Retinal pigment epithelial cell (primary cell): Measurements from ENCODE around the gene JADE3.
"Not testable (repeated sequence)": the region's sequence is repeated elsewhere in the genome, so short reads cannot be mapped to it uniquely, and the experiment has no call there.

Source experiments
- DNase-seq: peaks from one replicate; pipeline ENCODE4 v3.0.0-alpha.2; 2010; ENCODE audit warnings: low read depth
- H3K4me3 ChIP-seq: 2 replicates; pipeline ENCODE4 v1.5.1; 2011; ENCODE audit warnings: mild to moderate bottlenecking, low read length, control low read depth, moderate library complexity
- TF ChIP-seq, protein P1 (sequence below): conservative IDR thresholded peaks from 2 replicates; pipeline ENCODE4 v1.5.1; 2011; ENCODE audit warnings: low read depth, low read length, control low read depth, inconsistent platforms

JADE3 gene

DNA sequence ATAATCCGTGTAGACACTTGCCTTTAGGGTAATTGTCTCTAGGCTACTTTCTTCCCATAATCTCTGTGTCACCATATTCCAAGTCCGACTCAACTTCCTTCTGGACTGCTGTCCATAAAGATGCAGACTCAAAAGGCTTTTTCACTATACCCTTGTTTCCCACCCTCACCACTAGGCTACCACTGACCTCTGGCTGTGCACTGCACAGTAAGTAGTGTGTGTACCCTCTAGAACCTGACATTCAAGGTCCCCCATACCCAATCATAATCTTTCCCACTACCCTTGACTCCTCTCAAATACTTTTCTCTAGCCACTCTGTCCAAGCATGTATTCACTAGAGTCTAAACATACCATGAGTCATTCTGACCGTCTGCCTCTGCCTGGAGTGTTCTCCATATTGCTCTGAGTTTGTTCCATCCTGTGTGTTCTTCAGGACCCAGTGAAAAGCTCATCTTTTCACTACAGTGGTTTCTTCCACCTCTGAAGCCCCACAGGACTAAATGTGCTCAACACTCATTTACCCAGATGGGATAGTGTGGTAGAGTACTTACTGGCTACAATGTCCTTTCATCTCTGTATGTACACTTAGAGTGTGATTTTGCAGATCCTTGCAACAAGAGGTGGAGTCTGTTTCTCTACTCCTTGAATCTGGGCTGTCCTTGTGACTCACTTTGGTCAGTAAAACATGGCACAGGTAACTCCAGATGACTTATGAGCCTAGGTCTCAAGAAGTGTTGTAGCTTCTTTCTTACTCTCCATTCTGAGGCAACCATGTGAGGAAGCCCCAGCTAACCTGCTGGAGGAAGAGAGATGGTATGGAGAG is 17.4 kb downstream of the JADE3 start:
- TF ChIP-seq, protein P1, sequence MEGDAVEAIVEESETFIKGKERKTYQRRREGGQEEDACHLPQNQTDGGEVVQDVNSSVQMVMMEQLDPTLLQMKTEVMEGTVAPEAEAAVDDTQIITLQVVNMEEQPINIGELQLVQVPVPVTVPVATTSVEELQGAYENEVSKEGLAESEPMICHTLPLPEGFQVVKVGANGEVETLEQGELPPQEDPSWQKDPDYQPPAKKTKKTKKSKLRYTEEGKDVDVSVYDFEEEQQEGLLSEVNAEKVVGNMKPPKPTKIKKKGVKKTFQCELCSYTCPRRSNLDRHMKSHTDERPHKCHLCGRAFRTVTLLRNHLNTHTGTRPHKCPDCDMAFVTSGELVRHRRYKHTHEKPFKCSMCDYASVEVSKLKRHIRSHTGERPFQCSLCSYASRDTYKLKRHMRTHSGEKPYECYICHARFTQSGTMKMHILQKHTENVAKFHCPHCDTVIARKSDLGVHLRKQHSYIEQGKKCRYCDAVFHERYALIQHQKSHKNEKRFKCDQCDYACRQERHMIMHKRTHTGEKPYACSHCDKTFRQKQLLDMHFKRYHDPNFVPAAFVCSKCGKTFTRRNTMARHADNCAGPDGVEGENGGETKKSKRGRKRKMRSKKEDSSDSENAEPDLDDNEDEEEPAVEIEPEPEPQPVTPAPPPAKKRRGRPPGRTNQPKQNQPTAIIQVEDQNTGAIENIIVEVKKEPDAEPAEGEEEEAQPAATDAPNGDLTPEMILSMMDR: no peak
- H3K4me3 ChIP-seq: no peak overlapping the region
- DNase-seq: no peak

DNA sequence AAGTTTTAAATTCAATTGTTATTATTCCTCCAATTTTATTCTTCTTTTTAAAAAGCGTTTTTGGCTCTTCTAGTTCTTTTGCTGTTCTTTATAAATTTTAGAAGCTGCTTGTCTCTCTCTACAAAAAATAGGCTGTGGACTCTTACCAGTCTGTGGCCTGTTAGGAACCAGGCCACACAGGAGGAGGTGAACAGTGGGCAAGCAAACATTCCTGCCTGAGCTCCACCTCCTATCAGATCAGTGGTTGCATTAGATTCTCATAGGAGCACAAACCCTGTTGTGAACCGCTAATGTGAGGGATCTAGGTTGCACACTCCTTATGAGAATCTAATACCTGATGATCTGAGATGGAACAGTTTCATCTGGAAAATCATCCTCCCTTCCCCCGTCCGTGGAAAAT is 23.1 kb downstream of the JADE3 start:
- no peak overlapping the region for H3K4me3 ChIP-seq
- DNase-seq: no peak
- TF ChIP-seq, protein P1: no peak

DNA sequence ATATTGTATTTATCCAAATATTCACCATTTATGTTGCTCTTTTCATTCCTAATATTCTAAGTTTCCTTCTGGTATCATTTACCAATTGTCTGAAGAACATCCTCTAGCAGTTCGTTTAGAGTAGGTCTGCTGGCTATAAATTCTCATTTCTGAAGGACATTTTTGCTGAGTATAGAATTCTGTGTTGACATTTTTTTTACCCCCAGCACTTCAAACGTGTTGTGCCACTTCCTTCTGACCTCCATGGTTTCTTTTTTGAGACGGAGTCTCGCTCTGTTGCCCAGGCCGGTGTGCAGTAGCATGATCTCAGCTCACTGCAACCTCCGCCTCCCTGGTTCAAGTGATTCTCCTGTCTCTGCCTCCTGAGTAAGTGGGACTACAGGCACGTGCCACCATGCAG is 26.4 kb downstream of the JADE3 start:
- DNase-seq: no peak
- H3K4me3 ChIP-seq: no peak overlapping the region
- TF ChIP-seq, protein P1: no peak

DNA sequence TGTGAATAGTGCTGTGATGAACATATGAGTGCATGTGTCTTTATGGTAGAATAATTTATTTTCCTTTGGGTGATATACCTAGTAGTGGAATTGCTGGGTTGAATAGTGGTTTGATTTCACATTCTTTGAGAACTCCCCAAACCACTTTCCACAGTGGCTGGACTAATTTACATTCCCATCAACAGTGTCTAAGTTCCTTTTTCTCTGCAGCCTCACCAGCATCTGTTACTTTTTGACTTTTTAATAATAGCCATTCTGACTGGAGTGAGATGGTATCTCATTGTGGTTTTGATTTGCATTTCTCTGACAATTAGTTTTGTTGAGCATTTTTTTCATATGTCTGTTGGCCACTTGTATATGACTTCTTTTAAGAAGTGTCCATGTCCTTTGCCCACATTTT is 29.1 kb downstream of the JADE3 start:
- TF ChIP-seq, protein P1: no peak

DNA sequence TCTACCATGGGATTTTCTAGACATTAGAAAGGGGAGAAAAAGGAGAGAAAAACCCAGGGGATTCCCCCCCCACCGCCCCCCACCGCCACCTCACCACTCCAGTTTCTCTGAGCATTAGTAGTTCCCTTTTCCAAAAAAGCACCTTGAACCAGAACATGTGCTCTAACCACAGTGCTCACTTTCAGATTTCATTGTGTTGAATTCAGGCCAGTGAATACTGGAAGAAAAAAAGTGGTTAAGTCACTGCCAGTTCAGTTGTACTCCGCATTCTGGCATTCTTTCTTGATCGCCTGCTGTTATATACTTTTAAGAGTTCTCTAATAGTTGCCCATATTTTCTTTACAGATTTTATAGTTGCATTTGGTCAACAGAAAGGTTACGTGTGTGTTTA is 40.9 kb downstream of the JADE3 start:
- H3K4me3 ChIP-seq: no peak overlapping the region
- TF ChIP-seq, protein P1: no peak
- no peak for DNase-seq

More for the DNA sequence above, 29.1 kb downstream of the JADE3 start:
- DNase-seq: no peak
- H3K4me3 ChIP-seq: no peak overlapping the region

DNA sequence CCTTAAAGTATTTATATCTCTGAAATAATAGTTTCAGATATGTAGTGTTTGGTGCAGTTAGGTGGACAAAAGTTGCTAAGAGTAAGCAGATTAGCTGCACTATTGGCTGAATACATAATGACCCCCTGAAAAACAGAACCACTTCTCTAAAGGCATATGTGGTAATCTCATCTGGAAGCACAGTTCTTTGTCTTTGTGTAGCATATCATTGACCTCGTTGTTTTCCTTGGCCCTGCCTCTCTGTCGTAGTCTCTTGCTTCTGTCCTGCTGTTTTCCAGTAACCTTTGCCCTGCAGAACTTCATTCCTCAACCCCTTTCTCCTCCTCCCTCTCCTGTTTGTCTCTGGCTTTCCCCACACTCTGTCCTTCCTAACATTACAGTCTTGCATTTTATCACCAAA is 41.4 kb downstream of the JADE3 start:
- DNase-seq: no peak
- H3K4me3 ChIP-seq: no peak overlapping the region
- TF ChIP-seq, protein P1: no peak

DNA sequence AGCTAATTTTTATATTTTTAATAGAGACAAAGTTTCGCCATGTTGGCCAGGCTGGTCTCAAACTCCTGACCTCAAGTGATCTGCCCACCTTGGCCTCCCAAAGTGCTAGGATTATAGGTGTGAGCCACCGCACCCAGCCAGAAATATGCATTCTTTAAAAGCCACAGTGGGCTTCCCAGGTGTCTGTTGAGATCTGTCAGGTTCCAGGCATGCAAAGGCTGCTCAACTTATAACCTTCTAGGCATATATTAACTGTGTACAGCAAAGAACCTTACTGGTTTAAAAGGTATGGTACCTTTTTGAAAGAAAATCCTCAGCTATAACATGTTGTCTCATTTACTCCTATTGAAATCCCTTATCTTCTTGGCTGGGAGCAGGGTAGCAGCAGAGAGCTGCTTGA is 42.5 kb downstream of the JADE3 start:
- H3K4me3 ChIP-seq: no peak overlapping the region
- TF ChIP-seq, protein P1: no peak
- no peak for DNase-seq

DNA sequence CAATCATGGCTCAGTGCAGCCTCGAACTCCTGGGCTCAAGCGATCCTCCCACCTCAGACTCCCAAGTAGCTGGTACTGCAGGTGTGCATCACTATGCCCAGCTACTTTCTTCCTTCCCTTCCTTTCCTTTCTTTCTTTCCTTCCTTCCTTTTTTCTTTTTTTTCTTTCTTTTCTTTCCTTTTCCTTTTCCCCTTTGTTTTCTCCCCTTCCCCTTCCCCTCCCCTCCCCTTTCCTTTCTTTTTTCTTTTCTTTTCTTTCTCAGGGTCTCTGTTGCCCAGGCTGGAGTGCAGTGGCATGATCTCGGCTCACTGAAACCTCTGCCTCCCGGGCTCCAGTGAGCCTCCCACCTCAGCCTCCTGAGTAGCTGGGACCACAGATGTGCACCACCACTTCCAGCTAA is 44.4 kb downstream of the JADE3 start:
- not testable (repeated sequence) for DNase-seq, H3K4me3 ChIP-seq
